NCI-H187 (cell line): ENCODE measurements around the gene TMEM238L.
"Not testable (repeated sequence)": the region's sequence is repeated elsewhere in the genome, so short reads cannot be mapped to it uniquely, and the experiment has no call there.

Source experiments
- DNase-seq, 2 experiments: peaks; one replicate each; lab custom pipeline; 2025; lab: John Stamatoyannopoulos, UW

TMEM238L gene

DNA sequence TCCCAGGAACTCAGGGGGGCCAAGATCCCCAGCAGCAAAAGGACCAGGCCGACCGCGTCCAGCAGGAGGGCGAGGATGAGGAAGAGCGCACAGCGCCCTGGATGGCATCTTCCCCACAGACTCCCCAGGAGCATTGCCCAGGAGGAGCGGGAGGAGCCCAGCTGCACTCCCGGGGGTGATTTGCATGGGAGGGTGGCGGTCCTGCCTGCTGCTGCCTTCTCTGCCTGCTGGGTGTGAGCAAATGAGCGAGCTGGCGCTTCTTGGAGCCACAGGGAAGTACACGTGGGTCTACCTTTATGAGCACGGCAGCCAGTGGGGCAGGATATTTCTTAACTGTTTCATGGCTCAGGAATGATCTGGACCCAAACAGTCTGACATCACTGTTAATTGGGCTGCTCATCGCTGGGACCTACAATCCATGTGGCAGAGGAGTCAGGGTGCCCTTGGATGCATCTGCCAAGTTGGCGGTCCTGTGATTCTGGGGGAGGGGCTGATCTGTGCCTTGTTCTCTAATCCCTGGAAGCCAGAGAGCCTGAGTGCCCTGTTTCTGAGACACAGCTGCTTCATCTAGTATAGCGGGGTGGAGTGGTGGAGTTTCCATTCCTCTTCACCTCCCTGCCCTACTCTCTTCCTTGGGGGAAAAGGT lies at the start of gene TMEM238L:
TSS of gene TMEM238L (minus strand) at position 270 of the 646 bp plus-strand sequence. CDS start at position 134, 136 bp downstream.
- no peak for DNase-seq

DNA sequence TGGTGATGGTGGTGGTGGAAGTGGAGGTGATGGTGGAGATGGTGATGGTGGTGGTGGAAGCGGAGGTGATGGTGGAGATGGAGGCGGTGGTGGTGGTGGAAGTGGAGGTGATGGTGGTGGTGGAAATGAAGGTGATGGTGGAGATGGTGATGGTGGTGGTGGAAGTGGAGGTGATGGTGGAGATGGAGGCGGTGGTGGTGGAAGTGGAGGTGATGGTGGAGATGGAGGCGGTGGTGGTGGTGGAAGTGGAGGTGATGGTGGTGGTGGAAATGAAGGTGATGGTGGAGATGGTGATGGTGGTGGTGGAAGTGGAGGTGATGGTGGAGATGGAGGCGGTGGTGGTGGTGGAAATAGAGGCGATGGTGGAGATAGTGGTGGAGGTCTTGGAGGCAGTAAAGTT lies 42.7 kb upstream of the TMEM238L start:
- DNase-seq = not testable (repeated sequence)

- no peak for DNase-seq
Observed at GRCh38 chr17:10845388-10845751, 41.5 kb upstream of the TMEM238L start.

DNA sequence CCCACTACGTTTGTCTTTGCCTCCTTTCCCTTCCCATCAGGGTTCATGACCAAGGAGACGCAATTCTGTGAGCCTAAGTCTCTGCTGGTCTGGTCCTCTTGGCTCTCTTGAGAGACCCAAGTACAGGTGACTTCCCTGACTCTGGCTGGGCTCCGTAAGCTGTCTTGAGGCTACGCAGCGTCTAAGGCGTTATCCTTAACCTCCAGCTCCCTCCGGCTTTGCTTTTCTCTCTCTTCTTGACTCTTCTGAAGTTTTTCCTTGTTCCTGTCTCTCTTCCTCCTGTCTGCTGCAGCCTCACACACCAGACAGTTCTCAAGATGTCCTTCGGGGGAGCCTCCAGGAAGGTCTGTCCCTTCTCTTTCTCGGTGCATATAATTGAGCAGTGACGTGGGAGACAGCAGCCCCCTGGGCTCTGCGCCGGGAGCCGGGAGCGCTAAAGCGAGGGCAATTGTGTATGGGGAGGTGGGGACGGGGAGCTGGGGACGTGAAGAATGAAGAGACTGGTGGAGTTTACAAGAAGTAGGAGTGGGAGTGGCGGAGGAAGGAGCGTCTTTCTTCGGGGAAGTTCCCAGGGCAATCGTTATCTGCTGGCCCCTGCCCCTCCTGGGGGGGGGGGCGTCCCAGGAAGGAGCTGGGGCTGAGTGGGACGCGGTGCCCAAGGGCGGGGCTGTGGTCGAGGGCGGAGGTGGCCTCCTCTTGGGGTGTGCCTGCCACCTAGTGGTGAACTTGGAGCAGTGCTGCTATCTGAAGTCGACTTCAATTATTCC lies 40.9 kb upstream of the TMEM238L start:
- DNase-seq = no peak

GRCh38 chr17:10843811-10844210 lies 39.9 kb upstream of the TMEM238L start:
- DNase-seq = no peak

DNA sequence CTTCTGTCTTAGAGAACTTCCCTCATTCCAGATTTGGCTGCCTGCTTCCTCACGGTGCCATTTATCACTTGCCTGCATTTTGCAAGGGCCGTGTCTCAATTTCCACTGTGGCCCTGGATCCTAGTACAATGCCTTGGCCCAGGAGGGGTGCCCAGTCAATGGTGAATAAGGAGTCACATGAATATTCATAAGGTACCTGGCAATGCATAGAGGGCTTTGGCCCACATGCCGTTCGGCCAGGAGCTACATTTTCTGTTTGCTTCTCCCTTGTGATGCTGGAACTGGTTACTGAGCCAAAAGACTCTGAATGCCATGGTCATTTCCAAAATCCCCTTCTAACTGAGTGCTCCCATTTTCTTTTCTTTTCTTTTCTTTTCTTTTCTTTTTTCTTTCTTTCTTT lies 38.8 kb upstream of the TMEM238L start:
- DNase-seq = no peak

DNA sequence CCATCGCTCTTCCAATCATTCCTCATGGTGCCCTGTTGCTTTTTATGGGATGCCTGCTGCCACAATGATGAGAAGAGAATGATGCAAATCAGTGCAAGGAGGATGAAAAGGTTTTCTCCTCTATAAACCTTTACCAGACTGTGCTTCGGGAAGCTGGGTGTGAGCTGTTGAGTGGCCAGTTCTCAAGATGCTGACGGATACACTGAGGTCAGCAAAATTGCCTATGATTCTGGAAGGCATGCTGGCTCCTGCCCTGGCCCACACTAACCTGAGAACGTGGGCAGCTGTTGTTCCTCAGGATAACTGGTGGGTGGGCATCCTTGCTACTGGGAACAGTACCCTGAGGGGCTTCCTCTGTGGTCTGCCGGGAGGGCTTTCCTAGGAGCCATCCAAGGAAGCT lies 34.8 kb upstream of the TMEM238L start:
- no peak for DNase-seq

DNA sequence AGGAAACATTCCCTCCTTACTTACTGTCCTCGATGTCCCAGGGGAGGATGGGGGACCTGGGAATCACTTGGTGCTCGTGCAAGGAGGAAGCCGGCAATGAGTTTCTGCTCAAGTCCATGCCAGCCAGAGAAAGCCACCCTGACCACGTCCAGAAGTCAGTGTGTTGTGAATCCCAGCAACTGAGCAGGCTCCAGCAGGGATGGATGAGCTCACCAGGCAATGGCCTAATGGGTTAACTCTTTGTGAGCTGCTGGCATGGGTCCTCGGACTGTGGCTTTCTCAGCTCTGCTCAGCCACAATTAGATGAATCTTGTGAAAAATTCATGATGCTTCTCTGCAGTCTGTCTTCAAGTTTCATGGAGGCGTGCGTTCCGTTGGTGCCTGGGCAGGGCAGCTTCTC lies 34.0 kb upstream of the TMEM238L start, which contains the start of gene PIRT:
TSS of gene PIRT (minus strand) at position 167 of the 400 bp plus-strand sequence. CDS start 12,442 bp downstream, outside the sequence.
- DNase-seq = no peak

DNA sequence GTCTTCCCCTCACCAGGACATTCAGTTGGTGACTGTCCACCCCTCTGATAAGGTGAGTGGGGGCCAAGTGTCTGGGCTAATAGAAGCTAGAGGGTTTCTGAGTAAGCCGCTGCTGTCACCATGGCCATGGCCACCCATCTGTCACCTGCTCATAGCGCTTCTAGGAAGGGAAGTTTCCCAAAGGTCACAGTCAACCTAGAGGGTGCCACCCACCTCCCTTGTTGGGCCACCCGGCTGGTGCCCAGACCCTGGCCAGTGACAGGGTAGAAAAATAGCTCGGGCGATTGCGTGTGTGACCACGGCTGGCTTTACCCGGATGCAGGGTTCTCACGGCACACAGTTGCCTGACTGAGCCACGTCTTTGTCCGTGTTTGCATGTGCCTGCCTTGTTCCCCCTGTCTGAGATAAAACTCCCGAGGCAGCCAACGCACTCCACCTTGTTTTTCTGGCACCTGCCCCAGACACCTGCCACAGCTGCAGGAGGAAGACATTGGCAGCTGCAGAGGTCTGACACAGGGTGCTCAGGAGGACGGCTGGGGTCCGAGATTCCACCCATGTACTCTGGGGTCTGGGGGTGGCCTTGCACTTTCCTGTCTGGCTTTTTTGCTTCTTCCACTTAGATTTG lies 33.2 kb upstream of the TMEM238L start:
- DNase-seq = no peak

DNA sequence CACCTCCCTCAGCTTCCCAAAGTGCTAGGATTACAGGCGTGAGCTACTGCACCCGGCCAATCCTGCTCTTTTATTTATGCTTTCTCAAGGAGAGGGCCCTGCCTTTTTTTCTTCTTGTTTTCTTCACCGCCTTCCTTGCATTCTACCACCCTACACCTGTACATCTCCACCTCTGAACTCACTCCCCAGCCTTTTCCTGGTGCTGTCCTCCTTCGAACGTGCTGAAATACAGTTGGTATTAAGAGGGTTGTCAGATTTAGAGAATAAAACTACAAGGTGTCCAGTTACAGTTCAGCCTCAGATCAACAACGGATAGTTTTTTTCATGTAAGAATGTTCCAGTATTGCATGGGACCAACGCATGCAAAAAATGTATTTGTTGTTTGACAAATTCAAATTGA lies 32.2 kb upstream of the TMEM238L start:
- no peak for DNase-seq

- no peak for DNase-seq
Observed at GRCh38 chr17:10831696-10832095, 27.8 kb upstream of the TMEM238L start.

DNA sequence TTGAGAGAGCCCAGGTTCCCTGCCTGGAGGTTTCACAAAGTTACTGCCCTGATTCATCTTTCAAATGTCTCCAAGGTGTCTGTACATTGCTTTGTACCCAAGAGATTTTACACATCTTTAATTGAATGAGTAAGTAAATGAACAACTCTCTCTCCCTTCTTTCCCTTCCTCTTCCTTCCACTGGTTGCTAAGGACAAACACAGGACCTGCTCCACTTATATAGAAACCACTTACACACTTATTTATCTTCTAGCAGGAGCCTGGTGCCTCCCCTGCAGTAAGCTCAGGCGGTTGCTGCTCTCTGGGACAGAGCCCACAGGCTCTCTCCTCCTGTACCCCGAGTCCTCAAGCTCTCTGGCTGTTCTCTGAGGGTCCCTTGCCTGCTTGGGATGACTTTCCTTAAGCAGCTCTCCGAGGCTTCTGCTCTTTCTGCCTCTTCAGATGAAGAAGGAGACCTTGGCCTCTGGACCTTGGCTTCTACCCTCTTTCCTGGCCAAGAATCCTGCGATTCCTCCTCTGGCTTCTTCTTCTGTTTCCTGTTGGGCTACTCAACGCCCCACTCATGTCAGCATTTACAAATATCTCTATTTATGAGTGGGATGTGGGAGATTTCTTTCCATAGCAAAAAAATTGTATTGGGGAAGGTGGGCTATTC lies 24.1 kb upstream of the TMEM238L start:
- no peak for DNase-seq

- no peak for DNase-seq
Observed at GRCh38 chr17:10824874-10825273, 21.0 kb upstream of the TMEM238L start.

- no peak for DNase-seq
Observed at GRCh38 chr17:10821770-10822169, 17.9 kb upstream of the TMEM238L start.

DNA sequence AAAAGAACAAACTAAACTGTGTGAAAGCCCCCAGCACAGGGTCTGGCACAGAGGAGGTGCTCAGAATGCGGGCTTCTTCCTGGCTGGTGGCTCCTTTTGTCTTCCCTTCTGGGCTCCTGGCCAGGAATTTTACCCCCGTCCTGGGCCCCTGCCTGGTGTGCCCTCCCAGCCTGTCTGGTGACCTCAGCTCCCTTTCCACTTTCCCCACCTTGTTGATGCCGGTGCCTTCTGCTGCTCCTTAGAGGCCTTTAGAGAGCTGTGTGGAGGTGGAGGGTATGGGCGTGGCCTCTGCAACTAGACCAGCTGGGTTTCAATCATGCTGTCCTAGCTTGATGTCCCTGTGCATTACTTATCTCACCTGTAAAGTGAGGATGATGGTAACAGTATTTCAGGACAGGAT lies 17.2 kb upstream of the TMEM238L start:
- DNase-seq = no peak

- no peak for DNase-seq
Observed at GRCh38 chr17:10815319-10815718, 11.4 kb upstream of the TMEM238L start.

DNA sequence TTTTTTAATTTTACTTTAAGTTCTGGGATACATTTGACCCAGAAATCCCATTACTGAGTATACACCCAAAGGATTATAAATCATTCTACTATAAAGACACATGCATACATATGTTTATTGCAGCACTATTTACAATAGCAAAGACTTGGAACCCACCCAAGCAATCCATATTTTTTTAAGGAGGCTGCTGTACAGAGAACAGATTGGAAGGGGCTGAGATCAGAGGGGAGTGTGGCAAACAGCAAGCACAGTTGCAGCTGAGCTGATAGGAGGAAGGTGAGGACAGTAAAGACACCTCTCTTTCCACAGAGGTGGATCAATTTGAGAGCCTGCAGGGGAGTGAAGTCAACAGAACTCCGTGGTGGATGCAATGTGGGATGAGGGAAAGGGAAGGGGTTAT lies 10.2 kb upstream of the TMEM238L start:
- no peak for DNase-seq

- no peak for DNase-seq
Observed at GRCh38 chr17:10812674-10813073, 8.8 kb upstream of the TMEM238L start.

DNA sequence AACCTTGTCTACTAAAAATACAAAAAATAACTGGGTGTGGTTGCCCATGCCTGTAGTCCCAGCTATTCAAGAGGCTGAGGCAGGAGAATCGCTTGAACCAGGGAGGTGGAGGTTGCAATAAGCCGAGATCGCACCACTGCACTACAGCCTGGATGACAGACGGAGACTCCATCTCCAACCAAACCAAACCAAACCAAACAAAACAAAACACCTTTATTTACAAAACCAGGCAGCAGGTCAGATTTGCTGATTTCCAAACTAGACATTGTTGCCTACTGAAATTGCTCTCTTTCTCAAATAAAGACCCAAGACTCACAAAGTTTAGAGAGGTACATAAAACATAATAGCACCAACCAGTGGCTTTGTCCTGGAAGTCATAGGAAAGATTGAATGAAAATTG lies 5.7 kb upstream of the TMEM238L start:
- DNase-seq = no peak

- DNase-seq = no peak
Observed at GRCh38 chr17:10807704-10808128, 3.8 kb upstream of the TMEM238L start.

DNA sequence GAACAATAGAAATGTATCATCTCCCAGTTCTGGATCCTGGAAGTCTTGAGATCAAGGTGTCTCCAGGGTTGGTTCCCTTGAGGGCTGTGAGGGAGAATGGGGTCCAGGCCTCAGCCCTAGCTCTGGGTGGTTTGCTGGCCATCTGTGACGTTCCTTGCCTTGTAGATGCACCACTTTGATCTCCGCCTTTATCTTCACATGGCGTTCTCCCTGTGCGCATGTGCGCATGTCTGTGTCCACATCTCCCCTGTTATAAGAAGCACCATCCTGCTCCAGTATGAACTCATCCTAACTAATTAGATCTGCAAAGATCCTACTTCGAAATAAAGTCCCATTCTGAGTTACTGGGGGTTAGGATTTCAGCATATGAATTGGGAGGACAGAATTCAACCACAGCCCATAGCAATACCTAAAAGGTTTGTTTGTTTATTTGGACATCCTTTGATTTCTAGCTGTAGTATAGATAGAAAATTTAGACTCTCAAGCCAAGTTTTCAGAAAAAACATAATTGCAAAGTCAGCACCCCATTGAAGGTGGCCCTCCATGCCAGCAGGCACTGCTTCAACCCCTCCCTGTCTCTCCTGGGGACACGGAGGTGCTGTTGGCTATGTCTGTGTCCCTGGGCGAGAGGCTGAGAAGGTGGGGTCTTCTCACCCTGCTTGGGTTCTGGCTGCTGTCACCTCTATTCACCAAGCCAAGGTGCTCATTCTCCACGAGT lies 2.8 kb upstream of the TMEM238L start:
- DNase-seq = no peak

- DNase-seq = no peak
Observed at GRCh38 chr17:10805911-10806310, 2.0 kb upstream of the TMEM238L start.
